IMR-90 (cell line): Measurements from ENCODE around the gene HDAC9. TPM values are rescaled to one million over a fixed set of nuclear protein-coding genes. Genes with fewer than 3 reads are reported as not detected.

Experiments used
- ATAC-seq: fragments of 200-7000 bp; cut with Tn5 transposase; 2 replicates; pipeline ENCODE4 v1.9.1; 2020; ENCODE audit warnings: low read depth, mild to moderate bottlenecking, moderate library complexity
- BruUV-seq: library from RNA; stranded (reverse); fragments of 400-500 nt; replicated peaks from 2 replicates; lab custom pipeline; 2021; lab: Mats Ljungman, UMichigan
- CTCF ChIA-PET: fragments of 300-600 bp; formaldehyde crosslinking; extraction: SDS; loops from one replicate; lab custom pipeline; 2021; ENCODE audit warnings: antibody characterized with exemption; lab: Yijun Ruan, JAX
- POLR2A ChIA-PET: fragments of 300-600 bp; sonication (Branson Sonifier 250); formaldehyde crosslinking; loops from one replicate; lab custom pipeline; 2022; ENCODE audit warnings: antibody characterized with exemption; ENCODE audit not compliant: unreplicated experiment; lab: Charles Lee
- DNase-seq: peaks from one replicate; pipeline ENCODE4 v3.0.0; 2013
- H2AFZ ChIP-seq: replicated peaks from 2 replicates; pipeline ENCODE3; 2013; ENCODE audit warnings: low read length, mild to moderate bottlenecking; ENCODE audit not compliant: poor library complexity
- H2AK5ac ChIP-seq: 2 replicates; pipeline ENCODE4 v1.6.1; 2013; ENCODE audit warnings: low read depth, low read length, inconsistent platforms
- H2AK9ac ChIP-seq: replicated peaks from 2 replicates; pipeline ENCODE3; 2013; ENCODE audit warnings: mild to moderate bottlenecking, low read depth, low read length, moderate library complexity; ENCODE audit not compliant: poor library complexity
- H2BK120ac ChIP-seq: 2 replicates; pipeline ENCODE4 v1.6.1; 2013; ENCODE audit warnings: low read depth, low read length, inconsistent platforms
- H2BK15ac ChIP-seq: 3 replicates; pipeline ENCODE4 v1.6.1; 2013; ENCODE audit warnings: low read depth, low read length, inconsistent platforms
- H2BK20ac ChIP-seq: 2 replicates; pipeline ENCODE4 v1.6.1; 2013; ENCODE audit warnings: low read depth, mild to moderate bottlenecking, inconsistent platforms, low read length, moderate library complexity
- H2BK5ac ChIP-seq: 2 replicates; pipeline ENCODE4 v1.6.1; 2013; ENCODE audit warnings: mild to moderate bottlenecking, low read depth, low read length, inconsistent platforms; ENCODE audit not compliant: poor library complexity, severe bottlenecking
- H3K14ac ChIP-seq: replicated peaks from 2 replicates; pipeline ENCODE4 v1.6.1; 2013; ENCODE audit warnings: low read depth, low read length, inconsistent platforms
- H3K18ac ChIP-seq: 2 replicates; pipeline ENCODE4 v1.6.1; 2013; ENCODE audit warnings: low read depth, low read length, control low read depth
- H3K23ac ChIP-seq: 2 replicates; pipeline ENCODE4 v1.6.1; 2013; ENCODE audit warnings: low read depth, low read length, inconsistent platforms
- H3K27ac ChIP-seq: 2 replicates; pipeline ENCODE4 v1.5.1; 2013; ENCODE audit warnings: mild to moderate bottlenecking, control low read depth, low read length; ENCODE audit not compliant: insufficient read depth
- H3K27me3 ChIP-seq: 2 replicates; pipeline ENCODE4 v1.6.1; 2013; ENCODE audit warnings: low read length; ENCODE audit not compliant: control insufficient read depth, insufficient read depth
- H3K36me3 ChIP-seq: 2 replicates; pipeline ENCODE4 v1.6.1; 2013; ENCODE audit warnings: low read length, mixed read lengths; ENCODE audit not compliant: control insufficient read depth, insufficient read depth
- H3K4ac ChIP-seq: 2 replicates; pipeline ENCODE4 v1.6.1; 2013; ENCODE audit warnings: low read depth, low read length, inconsistent platforms
- H3K4me1 ChIP-seq: 2 replicates; pipeline ENCODE4 v1.6.1; 2013; ENCODE audit warnings: low read length, mixed read lengths; ENCODE audit not compliant: control insufficient read depth, insufficient read depth
- H3K4me2 ChIP-seq: 2 replicates; pipeline ENCODE4 v1.6.1; 2013; ENCODE audit warnings: low read depth, mild to moderate bottlenecking, control low read depth, low read length, moderate library complexity
- H3K4me3 ChIP-seq: 2 replicates; pipeline ENCODE4 v1.5.1; 2013; ENCODE audit warnings: low read depth, mild to moderate bottlenecking, control low read depth, low read length, moderate library complexity; ENCODE audit not compliant: insufficient read depth
- H3K56ac ChIP-seq: 2 replicates; pipeline ENCODE4 v1.6.1; 2013; ENCODE audit warnings: low read length, inconsistent platforms; ENCODE audit not compliant: insufficient read depth; ENCODE audit errors: extremely low read depth
- H3K79me1 ChIP-seq, 2 experiments: 2 replicates each; pipeline ENCODE4 v1.6.1; 2013; ENCODE audit warnings: low read length in 2 of 2, inconsistent platforms in 1 of 2, low read depth in 1 of 2
- H3K9ac ChIP-seq: 2 replicates; pipeline ENCODE4 v1.6.1; 2013; ENCODE audit warnings: low read depth, low read length, control low read depth
- H3K9me1 ChIP-seq: 2 replicates; pipeline ENCODE4 v1.6.1; 2013; ENCODE audit warnings: low read length, inconsistent platforms; ENCODE audit not compliant: insufficient read depth
- H3K9me3 ChIP-seq: 2 replicates; pipeline ENCODE4 v1.6.1; 2013; ENCODE audit warnings: low read length; ENCODE audit not compliant: control insufficient read depth, insufficient read depth
- H4K20me1 ChIP-seq: 2 replicates; pipeline ENCODE4 v1.6.1; 2013; ENCODE audit warnings: low read length, inconsistent platforms; ENCODE audit not compliant: insufficient read depth
- H4K5ac ChIP-seq: 2 replicates; pipeline ENCODE4 v1.6.1; 2013; ENCODE audit warnings: mild to moderate bottlenecking, low read depth, low read length, control low read depth
- H4K8ac ChIP-seq, 2 experiments: 2 replicates each; pipeline ENCODE4 v1.6.1; 2013; ENCODE audit warnings: low read depth in 2 of 2, low read length in 2 of 2, control low read depth in 1 of 2, inconsistent platforms in 1 of 2
- H4K91ac ChIP-seq: 2 replicates; pipeline ENCODE4 v1.6.1; 2013; ENCODE audit warnings: low read depth, low read length, inconsistent platforms; ENCODE audit not compliant: insufficient read depth
- BHLHE40 ChIP-seq: fragments of 150-350 bp; IDR thresholded peaks from 2 replicates; pipeline ENCODE4 v1.6.1; 2016; ENCODE audit warnings: mild to moderate bottlenecking, low read depth, low read length
- CEBPB ChIP-seq: IDR thresholded peaks from 2 replicates; pipeline ENCODE4 v1.6.1; 2012; ENCODE audit warnings: low read depth, low read length, improper control_type of control experiment
- CHD1 ChIP-seq: IDR thresholded peaks from 2 replicates; pipeline ENCODE4 v1.6.1; 2012; ENCODE audit warnings: low read depth, low read length, improper control_type of control experiment
- CTCF ChIP-seq: conservative IDR thresholded peaks from 2 replicates; pipeline ENCODE4 v1.5.1; 2012; ENCODE audit warnings: mild to moderate bottlenecking, low read depth, low read length, improper control_type of control experiment
- ELK1 ChIP-seq: fragments of 150-350 bp; IDR thresholded peaks from 2 replicates; pipeline ENCODE4 v1.6.1; 2016; ENCODE audit warnings: low read depth, mild to moderate bottlenecking, low read length, moderate library complexity, borderline replicate concordance
- FOS ChIP-seq: fragments of 150-350 bp; IDR thresholded peaks from 2 replicates; pipeline ENCODE4 v1.6.1; 2016; ENCODE audit warnings: low read depth, low read length
- MAFK ChIP-seq: IDR thresholded peaks from 2 replicates; pipeline ENCODE4 v1.6.1; 2012; ENCODE audit warnings: low read depth, low read length, improper control_type of control experiment
- MAZ ChIP-seq: IDR thresholded peaks from 2 replicates; pipeline ENCODE4 v1.6.1; 2012; ENCODE audit warnings: low read depth, mild to moderate bottlenecking, low read length, improper control_type of control experiment, moderate library complexity, borderline replicate concordance
- MXI1 ChIP-seq: IDR thresholded peaks from 2 replicates; pipeline ENCODE4 v1.6.1; 2012; ENCODE audit warnings: low read depth, mild to moderate bottlenecking, low read length, moderate library complexity, borderline replicate concordance
- NFE2L2 ChIP-seq: fragments of 150-350 bp; IDR thresholded peaks from 2 replicates; pipeline ENCODE4 v1.6.1; 2016; ENCODE audit warnings: low read depth, mild to moderate bottlenecking, low read length
- POLR2A ChIP-seq: IDR thresholded peaks from 2 replicates; pipeline ENCODE4 v1.6.1; 2012; ENCODE audit warnings: mild to moderate bottlenecking, low read depth, low read length
- RAD21 ChIP-seq: IDR thresholded peaks from 2 replicates; pipeline ENCODE4 v1.6.1; 2012; ENCODE audit warnings: low read length, improper control_type of control experiment
- RCOR1 ChIP-seq: IDR thresholded peaks from 2 replicates; pipeline ENCODE4 v1.6.1; 2012; ENCODE audit warnings: mild to moderate bottlenecking, low read length, improper control_type of control experiment; ENCODE audit not compliant: insufficient replicate concordance
- RFX5 ChIP-seq: IDR thresholded peaks from 2 replicates; pipeline ENCODE4 v1.8.0; 2012; ENCODE audit warnings: low read depth, mild to moderate bottlenecking, low read length, moderate library complexity
- SMC3 ChIP-seq: fragments of 150-350 bp; IDR thresholded peaks from 2 replicates; pipeline ENCODE4 v1.6.1; 2016; ENCODE audit warnings: low read depth, mild to moderate bottlenecking, antibody characterized with exemption, low read length, moderate library complexity
- USF2 ChIP-seq: fragments of 150-350 bp; IDR thresholded peaks from 2 replicates; pipeline ENCODE4 v1.6.1; 2017; ENCODE audit warnings: mild to moderate bottlenecking, antibody characterized with exemption, low read length, low read depth
- WGBS, 2 experiments: methylation state at CpG; one replicate each; pipeline versions ENCODE4 v1.1.5 to v1.1.7; 2013; ENCODE audit warnings: missing lambda C conversion rate in 2 of 2; ENCODE audit not compliant: insufficient read length in 1 of 2; ENCODE audit errors: extremely low coverage in 2 of 2; 5-methylcytosine and 5-hydroxymethylcytosine counted together
- dilution Hi-C: fragments of 300-500 bp; cut with HindIII; formaldehyde crosslinking; loops from one replicate; pipeline ENCODE4 v1.14.3; 2018; ENCODE audit warnings: low sequenced_read_pairs; ENCODE audit not compliant: unreplicated experiment
- in situ Hi-C: fragments of 300-500 bp; cut with MboI; formaldehyde crosslinking; loops from 3 replicates; pipeline ENCODE4 v1.14.3; 2019; ENCODE audit warnings: low sequenced_read_pairs, inconsistent platforms, mixed read lengths
- intact Hi-C: fragments of 100-400 bp; cut with micrococcal nuclease; formaldehyde crosslinking; loops from 2 replicates; pipeline ENCODE4 v1.10.0; 2022
- polyA plus RNA-seq, 3 experiments: library from polyadenylated mRNA; depleted of rRNA; stranded (reverse); fragments of >200 nt; gene quantifications; 2 replicates each; pipeline ENCODE4 v1.2.3, GENCODE V29; 2012; ENCODE audit warnings: low replicate concordance in 1 of 3
- total RNA-seq: library from RNA; depleted of rRNA; stranded (reverse); fragments of >200 nt; gene quantifications from 2 replicates; pipeline ENCODE4 v1.2.3, GENCODE V29; 2012

The HDAC9 gene
- total and polyA plus RNA-seq, 2 of the 4 experiments (the other 2 are of a cell fraction): 4.3 to 24.7 TPM

GRCh38 chr7:18590744-18591340 is 95.3 kb downstream of the HDAC9 start:
- peak; percentile 67 for DNase-seq
- Histone ChIP-seq H4K91ac (no peak overlapping the region), H2AK5ac (no peak overlapping the region), H2BK20ac (no peak overlapping the region), H3K9ac (no peak overlapping the region; the same call in 1 of the 2 replicates), H3K4me2 (no peak overlapping the region), H3K9me1 (no peaks in the 10 kb centered on the region), H3K18ac (no peak overlapping the region), H3K4me3 (no peak overlapping the region), H3K23ac (no peak overlapping the region), H4K5ac (no peak overlapping the region), H3K79me1 (no peaks in the 10 kb centered on the region), H4K20me1 (no peaks in the 10 kb centered on the region), H3K56ac (no peak overlapping the region), H3K36me3 (no peaks in the 10 kb centered on the region), H3K4me1 (0 out of 2 replicates have a peak, but pooled peaks cover 1% of the 10 kb centered on the region), H2BK5ac (no peak overlapping the region), H2AK9ac (no peak overlapping the region), H3K27me3 (no peaks in the 10 kb centered on the region), H3K4ac (no peak overlapping the region), H2BK15ac (no peak overlapping the region), H3K27ac (no peak overlapping the region), H3K9me3 (no peaks in the 10 kb centered on the region), H2BK120ac (no peak overlapping the region), H3K14ac (no peak overlapping the region), H2AFZ (no peak overlapping the region), H4K8ac (no peak overlapping the region)
- in situ Hi-C loops (loop anchor here (10.0 kb wide), 1 partner anchor 1074 kb away; no protein-coding TSS in a partner anchor), intact Hi-C loops (loop anchor here (1.0 to 2.0 kb wide), 5 partner anchors 75 to 1074 kb away; no protein-coding TSS in a partner anchor), dilution Hi-C loops (no loop called here)
- ChIA-PET POLR2A (no interaction called here), CTCF (interaction anchor here (0.6 to 3.2 kb wide), 10 partner anchors 18 to 879 kb away, joined by 3 to 21 read pairs (median 3); no protein-coding TSS in a partner anchor)
- no TSS peak for BruUV-seq
- WGBS, 2 experiments: no CpG with 5 or more reads among the region's 1 CpG
- ATAC-seq: peak; percentile 80
- TF ChIP-seq SMC3 (peak; percentile 71), CTCF (peak; percentile 68), MAFK (no peak), USF2 (no peak), POLR2A (no peak), RFX5 (no peak), CHD1 (no peak), BHLHE40 (no peak), FOS (no peak), NFE2L2 (no peak), ELK1 (no peak), MAZ (no peak), MXI1 (no peak), CEBPB (no peak), RAD21 (peak; percentile 81), RCOR1 (no peak)
